Measurements from ENCODE around the gene C12orf56. TPM values are rescaled to one million over a fixed set of nuclear protein-coding genes. Genes with fewer than 3 reads are reported as not detected.

Gene C12orf56
- total and polyA plus RNA-seq, 9 of the 15 experiments (the other 6 are each of a cell fraction or from before 2014, with no cell fraction given): 0.40 to 4.8 (median 1.2) TPM

DNA sequence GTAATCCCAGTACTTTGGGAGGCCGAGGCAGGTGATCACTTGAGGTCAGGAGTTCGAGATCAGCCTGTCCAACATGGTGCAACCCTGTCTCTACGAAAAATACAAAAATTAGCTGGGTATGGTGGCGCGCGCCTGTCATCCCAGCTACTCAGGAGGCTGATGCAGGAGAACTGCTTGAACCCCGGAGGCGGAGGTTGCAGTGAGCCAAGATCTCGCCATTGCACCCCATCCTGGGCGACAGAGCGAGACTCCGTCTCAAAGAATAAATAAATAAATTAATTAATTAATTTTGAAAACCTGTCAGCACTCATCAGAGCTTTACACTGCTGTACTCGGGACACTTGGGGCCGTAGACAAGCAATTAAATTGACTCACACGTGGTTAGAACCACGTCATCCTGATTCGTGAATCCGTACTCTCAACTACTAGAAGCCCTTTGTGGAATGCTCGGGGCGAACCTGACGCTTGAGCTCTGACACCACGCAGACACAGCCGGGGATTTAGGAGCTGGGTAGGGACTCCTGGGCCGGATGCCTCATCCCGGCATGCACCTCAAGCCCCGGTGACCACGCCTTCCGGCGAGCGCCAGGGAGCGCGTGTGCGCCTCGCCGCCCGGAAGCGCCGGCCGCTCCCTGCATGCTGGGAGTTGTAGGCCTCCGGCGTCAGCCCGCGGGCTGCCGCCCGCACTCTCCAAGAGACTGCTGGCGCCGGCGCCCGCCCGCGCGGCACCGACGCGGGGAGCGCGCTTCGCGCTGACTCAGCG is 13.3 kb upstream of the C12orf56 start, which contains the start of gene XPOT (continued):
- TF ChIP-seq, protein P1, sequence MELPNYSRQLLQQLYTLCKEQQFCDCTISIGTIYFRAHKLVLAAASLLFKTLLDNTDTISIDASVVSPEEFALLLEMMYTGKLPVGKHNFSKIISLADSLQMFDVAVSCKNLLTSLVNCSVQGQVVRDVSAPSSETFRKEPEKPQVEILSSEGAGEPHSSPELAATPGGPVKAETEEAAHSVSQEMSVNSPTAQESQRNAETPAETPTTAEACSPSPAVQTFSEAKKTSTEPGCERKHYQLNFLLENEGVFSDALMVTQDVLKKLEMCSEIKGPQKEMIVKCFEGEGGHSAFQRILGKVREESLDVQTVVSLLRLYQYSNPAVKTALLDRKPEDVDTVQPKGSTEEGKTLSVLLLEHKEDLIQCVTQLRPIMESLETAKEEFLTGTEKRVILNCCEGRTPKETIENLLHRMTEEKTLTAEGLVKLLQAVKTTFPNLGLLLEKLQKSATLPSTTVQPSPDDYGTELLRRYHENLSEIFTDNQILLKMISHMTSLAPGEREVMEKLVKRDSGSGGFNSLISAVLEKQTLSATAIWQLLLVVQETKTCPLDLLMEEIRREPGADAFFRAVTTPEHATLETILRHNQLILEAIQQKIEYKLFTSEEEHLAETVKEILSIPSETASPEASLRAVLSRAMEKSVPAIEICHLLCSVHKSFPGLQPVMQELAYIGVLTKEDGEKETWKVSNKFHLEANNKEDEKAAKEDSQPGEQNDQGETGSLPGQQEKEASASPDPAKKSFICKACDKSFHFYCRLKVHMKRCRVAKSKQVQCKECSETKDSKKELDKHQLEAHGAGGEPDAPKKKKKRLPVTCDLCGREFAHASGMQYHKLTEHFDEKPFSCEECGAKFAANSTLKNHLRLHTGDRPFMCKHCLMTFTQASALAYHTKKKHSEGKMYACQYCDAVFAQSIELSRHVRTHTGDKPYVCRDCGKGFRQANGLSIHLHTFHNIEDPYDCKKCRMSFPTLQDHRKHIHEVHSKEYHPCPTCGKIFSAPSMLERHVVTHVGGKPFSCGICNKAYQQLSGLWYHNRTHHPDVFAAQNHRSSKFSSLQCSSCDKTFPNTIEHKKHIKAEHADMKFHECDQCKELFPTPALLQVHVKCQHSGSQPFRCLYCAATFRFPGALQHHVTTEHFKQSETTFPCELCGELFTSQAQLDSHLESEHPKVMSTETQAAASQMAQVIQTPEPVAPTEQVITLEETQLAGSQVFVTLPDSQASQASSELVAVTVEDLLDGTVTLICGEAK (IDR thresholded peaks at IDR 0.05): peak; percentile 89
- TF ChIP-seq, protein P1 (CRISPR knock-in tag; IDR thresholded peaks at IDR 0.05): no peak
- TF ChIP-seq CREB1 (IDR thresholded peaks at IDR 0.05): peak; percentile 90
- TF ChIP-seq CREB1 (CRISPR knock-in tag; IDR thresholded peaks at IDR 0.05): peak; percentile 77; the same call in 1 of the 2 replicates
- no peak for TF ChIP-seq ZFPM2 (CRISPR knock-in tag; IDR thresholded peaks at IDR 0.05)
- TF ChIP-seq, protein P2, sequence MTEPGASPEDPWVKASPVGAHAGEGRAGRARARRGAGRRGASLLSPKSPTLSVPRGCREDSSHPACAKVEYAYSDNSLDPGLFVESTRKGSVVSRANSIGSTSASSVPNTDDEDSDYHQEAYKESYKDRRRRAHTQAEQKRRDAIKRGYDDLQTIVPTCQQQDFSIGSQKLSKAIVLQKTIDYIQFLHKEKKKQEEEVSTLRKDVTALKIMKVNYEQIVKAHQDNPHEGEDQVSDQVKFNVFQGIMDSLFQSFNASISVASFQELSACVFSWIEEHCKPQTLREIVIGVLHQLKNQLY (CRISPR knock-in tag; conservative IDR thresholded peaks at IDR 0.05): no peak
- TF ChIP-seq SRF (CRISPR knock-in tag; IDR thresholded peaks at IDR 0.05): no peak
- TF ChIP-seq ZNF12 (CRISPR knock-in tag; IDR thresholded peaks at IDR 0.05): no peak
- TF ChIP-seq ZNF77 (CRISPR knock-in tag; IDR thresholded peaks at IDR 0.05): no peak
- no peak for TF ChIP-seq TAF15 (IDR thresholded peaks at IDR 0.05; ENCODE audit: low read depth, low read length)
- TF ChIP-seq GTF2E2 (tag; IDR thresholded peaks at IDR 0.05): no peak
- TF ChIP-seq, protein P3, sequence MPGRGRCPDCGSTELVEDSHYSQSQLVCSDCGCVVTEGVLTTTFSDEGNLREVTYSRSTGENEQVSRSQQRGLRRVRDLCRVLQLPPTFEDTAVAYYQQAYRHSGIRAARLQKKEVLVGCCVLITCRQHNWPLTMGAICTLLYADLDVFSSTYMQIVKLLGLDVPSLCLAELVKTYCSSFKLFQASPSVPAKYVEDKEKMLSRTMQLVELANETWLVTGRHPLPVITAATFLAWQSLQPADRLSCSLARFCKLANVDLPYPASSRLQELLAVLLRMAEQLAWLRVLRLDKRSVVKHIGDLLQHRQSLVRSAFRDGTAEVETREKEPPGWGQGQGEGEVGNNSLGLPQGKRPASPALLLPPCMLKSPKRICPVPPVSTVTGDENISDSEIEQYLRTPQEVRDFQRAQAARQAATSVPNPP (IDR thresholded peaks at IDR 0.05; ENCODE audit: borderline replicate concordance, insufficient read depth, insufficient read length): no peak
- TF ChIP-seq RBM17 (IDR thresholded peaks at IDR 0.05; ENCODE audit: borderline replicate concordance, low read depth, low read length): no peak
- TF ChIP-seq SMARCB1 (IDR thresholded peaks at IDR 0.05; ENCODE audit: insufficient read length, low read depth): no peak
- no peak for TF ChIP-seq HNRNPL (IDR thresholded peaks at IDR 0.05; ENCODE audit: low read depth, low read length)
- TF ChIP-seq WHSC1 (IDR thresholded peaks at IDR 0.05; ENCODE audit: low read length): no peak
- TF ChIP-seq TEAD4 (IDR thresholded peaks at IDR 0.05; ENCODE audit: low read length): peak; percentile 48; the same call in 1 of the 2 replicates
- TF ChIP-seq TEAD4 (CRISPR knock-in tag; IDR thresholded peaks at IDR 0.05; ENCODE audit: borderline replicate concordance): no peak

All from K562 (cell line).